ENCODE results near the gene MED27.

Gene MED27

DNA sequence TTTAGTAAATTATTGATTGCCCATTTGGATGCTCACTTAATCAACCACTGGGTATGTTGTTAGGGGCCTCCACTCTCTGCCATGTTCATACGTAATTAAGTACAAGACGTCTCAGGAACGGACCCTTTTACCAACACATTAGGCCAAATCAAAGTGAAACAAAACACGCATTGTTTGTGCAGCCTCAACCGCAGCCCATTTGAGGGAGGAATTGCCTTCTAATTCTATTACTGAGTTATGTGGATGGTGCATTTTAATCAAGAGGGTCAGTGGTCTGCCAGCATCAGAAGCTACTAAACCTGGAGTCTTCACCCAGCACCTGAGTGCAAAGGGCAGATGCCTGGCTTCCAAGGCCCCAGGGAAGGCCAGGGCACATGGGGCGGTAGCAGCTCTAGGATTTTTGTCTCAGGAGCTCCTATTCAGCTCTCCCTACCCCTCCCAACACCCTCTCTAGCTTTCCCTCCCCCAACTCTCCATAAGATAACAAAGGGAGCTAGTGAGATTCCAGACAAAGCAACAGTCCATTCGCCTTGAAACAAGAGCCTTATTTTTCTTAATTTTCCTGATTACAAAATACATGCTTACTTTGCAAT, 7.9 kb upstream of the MED27 start:
- TF ChIP-seq EP300 (IDR thresholded peaks at IDR 0.05; ENCODE audit: borderline replicate concordance) = no peak
- no peak for TF ChIP-seq TEAD4 (IDR thresholded peaks at IDR 0.05)
- no peak for TF ChIP-seq CEBPB (IDR thresholded peaks at IDR 0.05)
- TF ChIP-seq, protein P1, sequence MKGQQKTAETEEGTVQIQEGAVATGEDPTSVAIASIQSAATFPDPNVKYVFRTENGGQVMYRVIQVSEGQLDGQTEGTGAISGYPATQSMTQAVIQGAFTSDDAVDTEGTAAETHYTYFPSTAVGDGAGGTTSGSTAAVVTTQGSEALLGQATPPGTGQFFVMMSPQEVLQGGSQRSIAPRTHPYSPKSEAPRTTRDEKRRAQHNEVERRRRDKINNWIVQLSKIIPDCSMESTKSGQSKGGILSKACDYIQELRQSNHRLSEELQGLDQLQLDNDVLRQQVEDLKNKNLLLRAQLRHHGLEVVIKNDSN (IDR thresholded peaks at IDR 0.05) = no peak
- TF ChIP-seq TCF12 (IDR thresholded peaks at IDR 0.05; ENCODE audit: low read depth) = no peak
- no peak for TF ChIP-seq EGR1 (IDR thresholded peaks at IDR 0.05)
- no peak for TF ChIP-seq CREB1 (IDR thresholded peaks at IDR 0.05; ENCODE audit: low read depth)
- no peak for TF ChIP-seq FOXM1 (IDR thresholded peaks at IDR 0.05; ENCODE audit: borderline replicate concordance, low read depth)
- no peak for TF ChIP-seq NFIC (IDR thresholded peaks at IDR 0.05)
- TF ChIP-seq TAF1 (IDR thresholded peaks at IDR 0.05; ENCODE audit: low read depth) = no peak
- TF ChIP-seq, protein P2, sequence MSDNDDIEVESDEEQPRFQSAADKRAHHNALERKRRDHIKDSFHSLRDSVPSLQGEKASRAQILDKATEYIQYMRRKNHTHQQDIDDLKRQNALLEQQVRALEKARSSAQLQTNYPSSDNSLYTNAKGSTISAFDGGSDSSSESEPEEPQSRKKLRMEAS (IDR thresholded peaks at IDR 0.05) = no peak
- TF ChIP-seq RAD21 (IDR thresholded peaks at IDR 0.05; ENCODE audit: low read depth) = no peak
- TF ChIP-seq ZBTB7A (IDR thresholded peaks at IDR 0.05; ENCODE audit: low read depth) = no peak
- TF ChIP-seq, protein P3, sequence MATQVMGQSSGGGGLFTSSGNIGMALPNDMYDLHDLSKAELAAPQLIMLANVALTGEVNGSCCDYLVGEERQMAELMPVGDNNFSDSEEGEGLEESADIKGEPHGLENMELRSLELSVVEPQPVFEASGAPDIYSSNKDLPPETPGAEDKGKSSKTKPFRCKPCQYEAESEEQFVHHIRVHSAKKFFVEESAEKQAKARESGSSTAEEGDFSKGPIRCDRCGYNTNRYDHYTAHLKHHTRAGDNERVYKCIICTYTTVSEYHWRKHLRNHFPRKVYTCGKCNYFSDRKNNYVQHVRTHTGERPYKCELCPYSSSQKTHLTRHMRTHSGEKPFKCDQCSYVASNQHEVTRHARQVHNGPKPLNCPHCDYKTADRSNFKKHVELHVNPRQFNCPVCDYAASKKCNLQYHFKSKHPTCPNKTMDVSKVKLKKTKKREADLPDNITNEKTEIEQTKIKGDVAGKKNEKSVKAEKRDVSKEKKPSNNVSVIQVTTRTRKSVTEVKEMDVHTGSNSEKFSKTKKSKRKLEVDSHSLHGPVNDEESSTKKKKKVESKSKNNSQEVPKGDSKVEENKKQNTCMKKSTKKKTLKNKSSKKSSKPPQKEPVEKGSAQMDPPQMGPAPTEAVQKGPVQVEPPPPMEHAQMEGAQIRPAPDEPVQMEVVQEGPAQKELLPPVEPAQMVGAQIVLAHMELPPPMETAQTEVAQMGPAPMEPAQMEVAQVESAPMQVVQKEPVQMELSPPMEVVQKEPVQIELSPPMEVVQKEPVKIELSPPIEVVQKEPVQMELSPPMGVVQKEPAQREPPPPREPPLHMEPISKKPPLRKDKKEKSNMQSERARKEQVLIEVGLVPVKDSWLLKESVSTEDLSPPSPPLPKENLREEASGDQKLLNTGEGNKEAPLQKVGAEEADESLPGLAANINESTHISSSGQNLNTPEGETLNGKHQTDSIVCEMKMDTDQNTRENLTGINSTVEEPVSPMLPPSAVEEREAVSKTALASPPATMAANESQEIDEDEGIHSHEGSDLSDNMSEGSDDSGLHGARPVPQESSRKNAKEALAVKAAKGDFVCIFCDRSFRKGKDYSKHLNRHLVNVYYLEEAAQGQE (IDR thresholded peaks at IDR 0.05; ENCODE audit: low read depth) = no peak
- no peak for TF ChIP-seq YY1 (IDR thresholded peaks at IDR 0.05; ENCODE audit: low read depth)

DNA sequence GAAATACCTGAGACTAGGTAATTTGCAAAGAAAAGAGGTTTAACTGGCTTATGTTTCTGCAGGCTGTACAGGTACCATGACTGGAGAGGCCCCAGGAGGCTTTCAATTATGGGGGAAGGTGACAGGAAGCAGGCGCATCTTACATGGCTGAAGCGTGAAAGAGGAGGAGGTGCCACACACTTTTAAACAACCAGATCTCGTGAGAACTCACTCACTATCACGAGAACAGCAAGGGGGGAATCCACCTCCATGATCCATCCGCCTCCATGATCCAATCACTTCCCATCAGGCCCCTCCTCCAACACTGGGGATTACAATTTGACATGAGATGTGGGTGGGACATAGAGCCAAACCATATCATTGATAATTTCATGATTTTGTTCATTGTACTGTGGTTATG, 2.5 kb upstream of the MED27 start:
- TF ChIP-seq EP300 (IDR thresholded peaks at IDR 0.05; ENCODE audit: borderline replicate concordance) (no peak), FOXM1 (IDR thresholded peaks at IDR 0.05; ENCODE audit: borderline replicate concordance, low read depth) (no peak), TCF12 (IDR thresholded peaks at IDR 0.05; ENCODE audit: low read depth) (no peak), CEBPB (IDR thresholded peaks at IDR 0.05) (no peak), ZBTB7A (IDR thresholded peaks at IDR 0.05; ENCODE audit: low read depth) (no peak), RAD21 (IDR thresholded peaks at IDR 0.05; ENCODE audit: low read depth) (no peak), CREB1 (IDR thresholded peaks at IDR 0.05; ENCODE audit: low read depth) (no peak), EGR1 (IDR thresholded peaks at IDR 0.05) (no peak), NFIC (IDR thresholded peaks at IDR 0.05) (no peak), YY1 (IDR thresholded peaks at IDR 0.05; ENCODE audit: low read depth) (no peak), TAF1 (IDR thresholded peaks at IDR 0.05; ENCODE audit: low read depth) (no peak), TEAD4 (IDR thresholded peaks at IDR 0.05) (no peak)
- TF ChIP-seq, protein P1 (IDR thresholded peaks at IDR 0.05) = no peak
- TF ChIP-seq, protein P3 (IDR thresholded peaks at IDR 0.05; ENCODE audit: low read depth) = no peak
- TF ChIP-seq, protein P2 (IDR thresholded peaks at IDR 0.05) = no peak

DNA sequence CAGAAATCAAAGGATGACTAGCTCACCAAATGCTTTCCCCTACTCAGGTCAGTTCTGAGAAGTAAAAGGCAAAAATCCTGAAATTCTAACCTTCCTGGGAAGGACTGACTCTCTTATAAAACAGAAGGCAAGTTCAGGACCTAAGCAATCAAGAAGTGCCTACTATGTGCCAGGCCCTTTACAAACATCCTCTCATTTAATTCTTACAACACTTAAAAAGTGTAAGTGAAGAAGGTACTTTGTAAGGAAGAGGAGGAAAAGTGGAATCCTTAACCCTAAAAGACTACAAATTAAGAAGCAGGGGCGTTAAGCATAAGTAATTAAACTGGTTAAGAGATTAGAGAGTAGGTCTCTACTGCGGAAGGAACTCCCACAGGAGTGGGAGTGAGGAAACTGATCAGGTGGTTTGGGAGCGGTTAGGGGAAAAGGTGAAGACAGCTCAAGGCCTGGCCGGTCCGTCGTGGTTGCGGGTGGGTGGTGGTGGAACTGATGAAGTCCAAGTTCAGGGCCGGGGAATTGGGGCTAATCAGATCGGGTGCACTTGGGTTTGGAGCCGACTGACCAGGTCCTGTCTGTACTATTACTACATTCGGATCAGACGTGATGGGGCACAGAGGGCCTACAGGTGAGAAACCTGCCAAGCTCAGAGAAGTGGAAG, 839 bp downstream of the MED27 start:
- no peak for TF ChIP-seq YY1 (IDR thresholded peaks at IDR 0.05; ENCODE audit: low read depth)
- TF ChIP-seq NFIC (IDR thresholded peaks at IDR 0.05) = no peak
- TF ChIP-seq, protein P1 (IDR thresholded peaks at IDR 0.05) = no peak
- no peak for TF ChIP-seq FOXM1 (IDR thresholded peaks at IDR 0.05; ENCODE audit: borderline replicate concordance, low read depth)
- TF ChIP-seq CREB1 (IDR thresholded peaks at IDR 0.05; ENCODE audit: low read depth) = no peak
- no peak for TF ChIP-seq EP300 (IDR thresholded peaks at IDR 0.05; ENCODE audit: borderline replicate concordance)
- TF ChIP-seq ZBTB7A (IDR thresholded peaks at IDR 0.05; ENCODE audit: low read depth) = no peak
- no peak for TF ChIP-seq TAF1 (IDR thresholded peaks at IDR 0.05; ENCODE audit: low read depth)
- no peak for TF ChIP-seq TCF12 (IDR thresholded peaks at IDR 0.05; ENCODE audit: low read depth)
- no peak for TF ChIP-seq CEBPB (IDR thresholded peaks at IDR 0.05)
- TF ChIP-seq RAD21 (IDR thresholded peaks at IDR 0.05; ENCODE audit: low read depth) = no peak
- no peak for TF ChIP-seq EGR1 (IDR thresholded peaks at IDR 0.05)
- no peak for TF ChIP-seq TEAD4 (IDR thresholded peaks at IDR 0.05)
- TF ChIP-seq, protein P2 (IDR thresholded peaks at IDR 0.05) = no peak

DNA sequence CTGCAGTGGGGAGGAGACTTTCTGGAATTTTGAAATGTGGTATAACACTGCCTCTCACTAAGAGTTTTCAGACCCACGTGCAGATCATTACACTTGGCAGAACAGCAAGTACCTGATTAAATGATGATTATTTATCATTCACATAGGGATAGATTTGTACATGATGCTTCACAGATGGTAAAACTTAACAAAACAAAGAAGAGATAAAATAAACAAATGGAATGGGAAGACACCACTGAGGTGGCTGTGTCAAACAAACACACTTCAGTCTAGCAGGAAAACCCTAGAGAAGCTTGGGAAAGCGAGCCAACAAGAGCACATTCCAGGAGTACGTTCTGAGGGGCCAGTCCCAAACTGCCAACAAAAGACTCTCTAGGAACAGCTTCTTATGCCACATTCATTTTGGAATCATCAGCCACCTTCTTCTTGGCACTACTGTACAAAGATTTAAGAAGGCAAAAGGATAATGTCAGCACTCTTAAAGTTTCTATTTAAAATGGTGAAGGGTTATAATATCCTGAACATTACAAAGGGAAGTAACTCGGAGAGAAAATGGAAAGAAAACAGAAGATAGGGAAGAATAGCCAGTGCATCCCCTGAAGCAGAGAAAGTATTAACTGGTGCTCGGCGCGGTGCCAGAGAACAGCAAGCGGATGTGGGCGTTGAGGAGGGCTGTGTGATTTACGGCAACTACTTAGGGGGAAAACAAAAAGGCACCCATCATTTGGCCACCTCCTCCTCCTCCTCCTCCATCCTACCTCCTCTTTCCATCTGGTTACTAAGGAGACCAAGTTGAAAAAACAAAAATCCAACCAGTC, 1.6 kb downstream of the MED27 start:
- TF ChIP-seq ZBTB7A (IDR thresholded peaks at IDR 0.05; ENCODE audit: low read depth) (no peak), CREB1 (IDR thresholded peaks at IDR 0.05; ENCODE audit: low read depth) (no peak), FOXM1 (IDR thresholded peaks at IDR 0.05; ENCODE audit: borderline replicate concordance, low read depth) (no peak), TEAD4 (IDR thresholded peaks at IDR 0.05) (no peak), EP300 (IDR thresholded peaks at IDR 0.05; ENCODE audit: borderline replicate concordance) (no peak), NFIC (IDR thresholded peaks at IDR 0.05) (no peak), YY1 (IDR thresholded peaks at IDR 0.05; ENCODE audit: low read depth) (no peak), TAF1 (IDR thresholded peaks at IDR 0.05; ENCODE audit: low read depth) (no peak)
- TF ChIP-seq, protein P3 (IDR thresholded peaks at IDR 0.05; ENCODE audit: low read depth) = no peak
- TF ChIP-seq, protein P2 (IDR thresholded peaks at IDR 0.05) = no peak

Data from Ishikawa (cell line).